Activated T-cell treated with anti-CD3 and anti-CD28 coated beads, Interleukin-2, amount 50 U/mL, for 72 hours (primary cell): ENCODE data around the gene TLR8. TPM values are rescaled to one million over a fixed set of nuclear protein-coding genes. Genes with fewer than 3 reads are reported as not detected.
A peak's percentile ranks its signal among the peaks of the same experiment; 100 is the strongest.
"Not testable (repeated sequence)": the region's sequence is repeated elsewhere in the genome, so short reads cannot be mapped to it uniquely, and the experiment has no call there.

ENCODE experiments used
- ATAC-seq, 2 donors: fragments of 150-1000 bp; cut with Tn5 transposase; replicated peaks in 1 of 2; 2 replicates each; pipeline ENCODE4 v1.10.0; 2021; ENCODE audit warnings: moderate library complexity in 2 of 2, mild to moderate bottlenecking in 1 of 2
- DNase-seq, 2 donors: peaks; one replicate each; pipeline ENCODE4 v3.0.0; 2021 to 2022; ENCODE audit warnings: mixed read lengths in 1 of 2
- H3K27ac Mint-ChIP-seq: one replicate; pipeline ENCODE4 v1.8.0; 2022; ENCODE audit warnings: mild to moderate bottlenecking, moderate library complexity, mixed read lengths
- H3K27me3 Mint-ChIP-seq: one replicate; pipeline ENCODE4 v1.8.0; 2022; ENCODE audit warnings: low read depth, mixed read lengths
- H3K36me3 Mint-ChIP-seq, 2 donors: one replicate each; pipeline ENCODE4 v1.8.0; 2022; ENCODE audit warnings: mixed read lengths in 2 of 2, mild to moderate bottlenecking in 1 of 2; ENCODE audit not compliant: insufficient read depth in 2 of 2
- H3K4me1 Mint-ChIP-seq: one replicate; pipeline ENCODE4 v1.8.0; 2022; ENCODE audit warnings: low read depth, mixed read lengths
- H3K4me3 Mint-ChIP-seq, 2 donors: one replicate each; pipeline ENCODE4 v1.8.0; 2022; ENCODE audit warnings: mild to moderate bottlenecking in 2 of 2, mixed read lengths in 2 of 2, moderate library complexity in 2 of 2
- H3K9me3 Mint-ChIP-seq, 2 donors: one replicate each; pipeline ENCODE4 v1.8.0; 2022; ENCODE audit warnings: mixed read lengths in 2 of 2
- total RNA-seq, 2 donors: library from RNA; stranded (reverse); gene quantifications; one replicate each; pipeline ENCODE4 v1.2.3, GENCODE V29; 2022

Gene TLR8
- total RNA-seq, 2 donors from 2014 or later = not detected

DNA sequence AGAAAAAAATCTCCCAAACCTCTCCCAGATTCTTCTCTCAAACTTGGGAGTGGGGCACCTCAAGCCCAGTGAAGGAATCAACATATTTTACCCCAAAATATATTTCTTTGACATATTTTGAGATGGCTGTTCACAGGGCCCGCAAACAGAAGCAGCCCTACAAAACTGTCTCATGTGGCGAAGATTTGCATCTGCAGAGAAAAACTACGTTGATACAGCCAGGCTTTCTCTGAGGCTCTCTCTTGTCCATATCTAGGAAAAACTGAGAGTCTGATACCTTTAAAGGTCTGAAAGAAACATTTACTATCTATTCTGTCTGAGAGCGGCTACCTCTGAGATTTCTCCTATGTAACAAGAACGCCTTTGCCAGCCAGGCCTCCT is 45.2 kb downstream of the TLR8 start:
- ATAC-seq (no peak), DNase-seq (no peak)
- H3K27me3 Mint-ChIP-seq = no peaks in the 10 kb centered on the region
- peaks cover 97% of the 10 kb centered on the region for H3K4me1 Mint-ChIP-seq
- H3K4me3 Mint-ChIP-seq = peak overlapping the region; percentile 84 to 90
- peak overlapping the region; percentile 97 for H3K27ac Mint-ChIP-seq
- H3K9me3 Mint-ChIP-seq = no peaks in the 10 kb centered on the region
- peaks cover 0 to 5% of the 10 kb centered on the region in 2 donors for H3K36me3 Mint-ChIP-seq

DNA sequence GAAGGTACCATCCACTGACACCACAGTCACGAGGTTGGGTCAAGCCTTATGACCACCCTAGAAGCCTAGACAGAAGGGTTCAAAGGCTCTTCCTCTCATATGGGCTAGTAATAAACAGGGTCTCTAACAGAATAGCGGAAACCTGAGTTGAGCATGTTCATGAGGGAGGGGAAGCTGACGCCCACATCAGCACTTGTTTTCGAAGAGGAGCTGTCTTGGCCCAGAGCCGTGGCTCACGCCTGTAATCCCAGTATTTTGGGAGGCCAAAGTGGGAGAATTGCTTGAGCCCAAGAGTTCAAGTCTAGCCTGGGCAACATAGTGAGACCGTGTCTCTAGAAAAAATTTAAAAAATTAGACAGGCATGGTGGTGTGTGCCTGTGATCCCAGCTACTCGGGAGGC is 47.0 kb downstream of the TLR8 start:
- no peak for ATAC-seq
- Mint-ChIP-seq H3K27me3 (no peaks in the 10 kb centered on the region), H3K4me3 (peak overlapping the region; percentile 65 to 77), H3K36me3 (peaks cover 0 to 5% of the 10 kb centered on the region in 2 donors), H3K4me1 (peaks cover 96% of the 10 kb centered on the region), H3K9me3 (no peaks in the 10 kb centered on the region), H3K27ac (peak overlapping the region; percentile 97)
- no peak for DNase-seq

DNA sequence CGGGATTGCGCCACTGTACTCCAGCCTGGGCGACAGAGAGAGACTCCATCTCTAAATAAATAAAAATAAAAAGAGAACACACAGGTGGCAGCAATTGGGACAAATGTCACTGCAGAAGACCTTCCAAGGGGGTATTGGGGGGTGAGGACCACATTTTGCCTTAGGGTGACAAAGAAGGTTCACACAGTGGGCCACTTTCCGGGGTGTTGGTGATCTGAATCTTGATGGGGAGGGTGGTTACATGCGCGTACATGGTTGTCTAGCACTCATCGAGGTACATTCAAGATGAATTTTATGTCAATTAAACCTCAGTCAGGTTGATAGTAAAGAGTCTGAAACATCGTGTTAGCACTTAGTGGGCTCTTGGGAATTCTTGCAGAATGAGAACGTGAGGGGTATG is 48.0 kb downstream of the TLR8 start:
- Mint-ChIP-seq H3K9me3 (no peaks in the 10 kb centered on the region), H3K36me3 (peaks cover 0 to 5% of the 10 kb centered on the region in 2 donors), H3K4me3 (peak overlapping the region; percentile 86 to 95), H3K27ac (peak overlapping the region; percentile 97), H3K27me3 (peaks cover 4% of the 10 kb centered on the region), H3K4me1 (peaks cover 92% of the 10 kb centered on the region)
- DNase-seq (no peak), ATAC-seq (no peak)

DNA sequence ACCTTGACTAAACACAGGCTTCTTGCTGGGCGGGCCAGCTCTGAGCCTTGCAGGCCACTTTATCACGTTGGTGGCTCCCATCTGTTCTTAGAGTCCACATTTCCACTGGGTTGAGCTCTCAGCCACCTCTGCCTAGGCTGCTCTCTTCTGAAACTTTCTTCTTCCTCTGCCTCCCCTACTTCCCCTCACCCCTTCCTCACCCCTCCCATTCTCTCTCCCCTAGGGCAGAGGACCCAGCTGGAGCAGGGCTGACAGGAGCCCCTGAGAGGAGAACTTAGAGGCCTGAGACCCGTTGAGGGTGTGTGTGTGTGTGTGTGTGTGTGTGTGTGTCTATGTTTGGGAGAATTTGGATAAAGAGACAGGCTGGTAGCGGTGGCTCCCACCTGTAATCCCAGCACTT is 48.6 kb downstream of the TLR8 start:
- H3K27me3 Mint-ChIP-seq = peaks cover 9% of the 10 kb centered on the region
- peaks cover 92% of the 10 kb centered on the region for H3K4me1 Mint-ChIP-seq
- no peak for DNase-seq

DNA sequence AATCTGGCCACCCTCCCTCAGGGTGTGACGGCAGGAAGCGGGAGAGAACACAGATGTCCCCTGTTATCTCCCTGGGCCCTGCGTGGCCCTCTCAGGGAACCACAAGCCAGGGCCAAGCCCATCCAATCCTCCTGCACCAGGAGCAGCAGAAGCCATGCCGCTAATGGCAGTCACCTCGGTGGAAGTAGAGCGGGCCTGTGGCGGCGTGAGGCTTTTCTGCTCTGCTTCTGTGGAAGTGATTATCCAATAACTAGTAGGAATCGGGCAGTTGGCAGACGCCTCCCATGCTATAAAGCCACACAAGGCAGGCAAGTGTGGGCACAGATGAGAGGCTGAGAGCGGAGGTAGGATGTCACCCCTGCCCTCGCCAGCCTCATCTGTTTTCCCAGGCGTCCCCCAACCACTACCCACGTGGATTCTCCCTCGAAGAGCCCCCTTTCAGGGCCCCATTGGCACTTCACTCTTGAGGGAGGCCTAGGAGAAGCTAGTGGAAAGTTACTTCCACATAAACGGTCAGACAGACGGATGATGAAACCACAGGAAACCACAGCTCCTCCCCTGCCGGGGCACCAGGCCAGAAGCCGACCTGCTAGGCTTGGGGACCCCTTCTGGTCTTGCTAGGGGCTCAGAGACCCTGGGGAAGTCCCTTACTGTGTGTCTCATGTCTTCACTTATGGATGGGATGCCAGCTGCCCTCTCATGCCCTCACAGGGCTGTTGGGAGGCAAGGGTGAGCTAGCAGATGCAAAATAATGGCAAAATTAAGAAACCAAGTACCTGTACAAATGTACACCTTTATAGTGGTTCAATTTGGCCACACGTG is 49.7 kb downstream of the TLR8 start:
- DNase-seq = peak; percentile 80 to 84
- Mint-ChIP-seq H3K27ac (peak overlapping the region; percentile 99), H3K9me3 (no peaks in the 10 kb centered on the region), H3K4me1 (peaks cover 92% of the 10 kb centered on the region), H3K36me3 (peaks cover 0 to 5% of the 10 kb centered on the region in 2 donors), H3K27me3 (peaks cover 10% of the 10 kb centered on the region), H3K4me3 (peak overlapping the region; percentile 86 to 95)
- ATAC-seq = peak; percentile 62

More for the DNA sequence above, 48.6 kb downstream of the TLR8 start:
- H3K4me3 Mint-ChIP-seq = peak overlapping the region; percentile 86 to 95
- no peak for ATAC-seq
- peak overlapping the region; percentile 91 for H3K27ac Mint-ChIP-seq
- H3K9me3 Mint-ChIP-seq = no peaks in the 10 kb centered on the region
- H3K36me3 Mint-ChIP-seq = peaks cover 0 to 5% of the 10 kb centered on the region in 2 donors

DNA sequence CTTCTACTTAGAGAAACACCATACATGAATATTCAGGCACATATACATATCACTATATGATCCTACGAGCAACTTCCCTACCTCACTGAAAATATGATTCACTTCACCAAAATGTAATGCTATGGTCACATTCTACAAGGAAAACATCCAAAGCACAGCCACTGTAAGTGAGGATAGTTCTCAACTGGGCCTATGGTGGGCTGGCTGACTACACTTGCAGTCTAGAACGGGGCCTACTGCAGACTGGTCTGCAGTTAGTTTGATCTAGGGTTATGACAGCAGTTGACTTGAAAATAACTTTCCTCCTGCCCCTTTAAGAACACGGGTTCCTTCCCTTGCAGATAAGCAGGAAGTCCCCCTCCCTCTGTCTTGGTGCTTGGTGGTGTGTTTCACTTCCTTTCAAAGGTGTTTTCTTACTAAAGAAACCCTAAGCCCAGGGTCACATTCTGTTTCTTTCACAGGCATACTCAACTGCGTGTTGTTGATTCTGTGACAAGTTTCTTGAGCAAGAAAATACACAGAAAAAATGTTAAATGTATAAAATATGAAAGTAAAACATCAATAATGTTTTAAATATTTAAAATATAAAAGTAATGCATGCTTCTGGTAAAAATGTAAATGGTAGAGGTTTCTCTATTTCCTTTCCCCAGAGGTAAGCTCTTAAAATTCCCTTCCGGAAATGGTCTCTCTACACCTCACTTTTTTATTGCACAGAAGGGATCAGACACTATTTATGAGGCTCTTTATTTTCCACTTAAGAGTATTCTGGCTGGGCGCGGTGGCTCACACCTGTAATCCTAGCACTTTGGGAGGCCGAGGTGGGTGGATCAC is 50.5 kb downstream of the TLR8 start:
- H3K27ac Mint-ChIP-seq = peak overlapping the region; percentile 99
- peaks cover 0 to 4% of the 10 kb centered on the region in 2 donors for H3K9me3 Mint-ChIP-seq
- H3K4me1 Mint-ChIP-seq = peaks cover 92% of the 10 kb centered on the region
- H3K27me3 Mint-ChIP-seq = peaks cover 19% of the 10 kb centered on the region
- peaks cover 2 to 5% of the 10 kb centered on the region in 2 donors for H3K36me3 Mint-ChIP-seq
- ATAC-seq = peak; percentile 74 to 80
- peak; percentile 50 to 76 for DNase-seq
- H3K4me3 Mint-ChIP-seq = peak overlapping the region; percentile 86 to 95

DNA sequence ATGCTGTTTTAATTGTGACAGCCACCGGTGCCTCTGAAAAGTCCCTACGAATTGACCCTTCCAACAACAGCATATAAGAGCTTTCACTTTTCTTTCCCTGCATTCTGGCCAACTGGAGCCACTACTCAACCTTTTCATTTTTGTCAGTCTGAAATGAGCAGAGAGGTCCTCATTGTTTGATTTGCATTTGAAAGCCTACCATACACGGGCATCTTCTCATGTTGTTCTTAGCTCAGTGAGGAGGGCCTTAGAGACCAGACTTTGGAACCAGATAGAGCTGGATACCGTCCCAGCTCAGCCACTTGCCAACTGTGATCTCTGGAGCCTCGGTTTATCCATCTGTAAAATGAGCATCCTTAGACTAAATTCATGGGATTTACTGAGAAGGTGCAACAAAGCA is 51.6 kb downstream of the TLR8 start:
- H3K27ac Mint-ChIP-seq = peak overlapping the region; percentile 99
- H3K4me1 Mint-ChIP-seq = peaks cover 87% of the 10 kb centered on the region
- peaks cover 24% of the 10 kb centered on the region for H3K27me3 Mint-ChIP-seq
- ATAC-seq (no peak), DNase-seq (no peak)
- peaks cover 4 to 9% of the 10 kb centered on the region in 2 donors for H3K36me3 Mint-ChIP-seq
- peak overlapping the region; percentile 74 to 94 for H3K4me3 Mint-ChIP-seq
- H3K9me3 Mint-ChIP-seq = peaks cover 0 to 7% of the 10 kb centered on the region in 2 donors

DNA sequence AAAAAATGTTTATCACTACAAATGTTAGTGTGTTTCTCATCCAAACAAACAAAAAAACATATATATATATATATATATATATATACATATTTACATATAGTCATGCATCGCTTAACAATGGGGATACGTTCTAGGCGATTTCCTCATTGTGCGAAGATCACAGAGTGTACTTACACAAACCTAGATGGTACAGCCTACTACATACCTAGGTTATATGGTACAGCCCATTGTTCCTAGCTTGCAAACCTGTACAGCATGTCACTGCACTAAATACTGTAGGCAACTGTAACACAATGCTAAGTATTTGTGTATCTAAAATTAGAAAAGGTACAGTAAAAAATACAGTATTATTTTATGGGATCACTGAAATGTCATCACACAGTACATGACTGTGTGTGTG is 52.0 kb downstream of the TLR8 start:
- peaks cover 4 to 9% of the 10 kb centered on the region in 2 donors for H3K36me3 Mint-ChIP-seq
- peaks cover 0 to 7% of the 10 kb centered on the region in 2 donors for H3K9me3 Mint-ChIP-seq
- DNase-seq = no peak
- H3K27ac Mint-ChIP-seq = peak overlapping the region; percentile 99
- ATAC-seq = no peak
- peak overlapping the region; percentile 74 to 94 for H3K4me3 Mint-ChIP-seq
- H3K27me3 Mint-ChIP-seq = peaks cover 24% of the 10 kb centered on the region
- peaks cover 83% of the 10 kb centered on the region for H3K4me1 Mint-ChIP-seq

DNA sequence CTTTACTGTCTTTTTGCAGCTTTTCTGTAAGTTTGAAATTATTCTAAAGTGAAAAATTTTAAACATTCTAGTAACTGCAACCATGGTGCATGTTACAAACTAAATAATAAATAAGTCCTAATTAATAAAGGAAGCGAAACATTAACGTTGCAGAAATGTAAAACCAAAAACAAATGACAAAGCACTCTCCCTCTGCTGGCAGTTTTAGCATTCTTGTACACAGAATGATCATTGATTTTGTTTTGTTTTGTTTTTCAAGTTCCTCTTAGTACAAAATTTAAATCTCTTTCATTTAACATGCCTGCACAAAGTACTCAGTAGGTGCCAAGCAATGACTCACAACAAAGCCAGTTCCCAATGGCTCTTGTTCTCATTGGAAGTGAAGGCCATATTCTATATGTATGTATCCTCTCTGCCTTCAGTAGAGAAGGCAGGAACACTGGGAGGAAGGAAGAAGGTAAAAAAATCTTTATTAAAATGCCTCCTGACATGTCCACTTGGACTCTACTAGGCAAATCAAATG is 54.8 kb downstream of the TLR8 start:
- peaks cover 24% of the 10 kb centered on the region for H3K27me3 Mint-ChIP-seq
- peaks cover 66% of the 10 kb centered on the region for H3K4me1 Mint-ChIP-seq
- peaks cover 0 to 7% of the 10 kb centered on the region in 2 donors for H3K9me3 Mint-ChIP-seq
- H3K4me3 Mint-ChIP-seq = peak overlapping the region; percentile 20 to 31
- H3K27ac Mint-ChIP-seq = peak overlapping the region; percentile 66
- ATAC-seq (no peak), DNase-seq (no peak)
- H3K36me3 Mint-ChIP-seq = peaks cover 3 to 4% of the 10 kb centered on the region in 2 donors

DNA sequence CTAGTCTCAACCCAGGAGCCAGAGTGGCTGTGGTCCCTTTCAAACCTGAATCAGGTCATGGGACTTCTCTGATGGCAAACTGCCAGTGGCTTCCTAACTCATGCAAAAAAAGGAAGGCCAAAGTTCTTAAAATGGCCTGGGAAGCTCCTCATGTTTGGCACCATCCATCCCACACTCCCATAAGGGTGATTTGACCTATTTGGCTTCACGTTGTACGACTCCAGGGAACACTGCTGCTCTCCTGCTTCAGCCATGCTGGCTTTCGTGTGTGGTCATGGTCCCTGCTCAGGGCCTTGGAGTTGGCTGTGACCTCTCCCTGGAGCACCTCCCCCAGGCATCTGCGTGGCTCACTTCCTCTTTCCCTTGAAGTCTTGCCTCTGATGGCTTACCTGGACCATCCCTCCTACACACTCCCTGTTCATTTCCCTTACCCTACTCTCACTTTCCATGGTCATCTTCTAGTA is 55.7 kb downstream of the TLR8 start:
- H3K27ac Mint-ChIP-seq = peak overlapping the region; percentile 66
- ATAC-seq (no peak), DNase-seq (no peak)
- H3K36me3 Mint-ChIP-seq = peaks cover 3 to 4% of the 10 kb centered on the region in 2 donors
- H3K9me3 Mint-ChIP-seq = peaks cover 0 to 7% of the 10 kb centered on the region in 2 donors
- peaks cover 66% of the 10 kb centered on the region for H3K4me1 Mint-ChIP-seq
- H3K27me3 Mint-ChIP-seq = peaks cover 24% of the 10 kb centered on the region
- peak overlapping the region in 1 of 2 donors; percentile 31 for H3K4me3 Mint-ChIP-seq

DNA sequence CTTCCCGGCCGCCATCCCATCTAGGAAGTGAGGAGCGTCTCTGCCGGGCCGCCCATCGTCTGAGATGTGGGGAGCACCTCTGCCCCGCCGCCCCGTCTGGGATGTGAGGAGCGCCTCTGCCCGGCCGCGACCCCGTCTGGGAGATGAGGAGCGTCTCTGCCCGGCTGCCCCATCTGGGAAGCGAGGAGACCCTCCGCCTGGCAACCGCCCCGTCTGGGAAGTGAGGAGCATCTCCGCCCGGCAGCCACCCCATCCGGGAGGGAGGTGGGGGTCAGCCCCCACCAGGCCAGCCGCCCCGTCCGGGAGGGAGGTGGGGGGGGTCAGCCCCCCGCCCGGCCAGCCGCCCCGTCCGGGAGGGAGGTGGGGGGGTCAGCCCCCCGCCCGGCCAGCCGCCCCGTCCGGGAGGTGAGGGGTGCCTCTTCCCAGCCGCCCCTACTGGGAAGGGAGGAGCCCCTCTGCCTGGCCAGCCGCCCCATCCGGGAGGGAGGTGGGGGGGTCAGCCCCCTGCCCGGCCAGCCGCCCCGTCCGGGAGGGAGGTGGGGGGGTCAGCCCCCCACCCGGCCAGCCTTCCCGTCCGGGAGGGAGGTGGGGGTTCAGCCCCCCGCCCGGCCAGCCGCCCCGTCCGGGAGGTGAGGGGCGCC is 56.9 kb downstream of the TLR8 start:
- H3K36me3 Mint-ChIP-seq, H3K4me3 Mint-ChIP-seq, H3K9me3 Mint-ChIP-seq, ATAC-seq, DNase-seq, H3K27ac Mint-ChIP-seq: not testable (repeated sequence)
- Mint-ChIP-seq H3K4me1 (peaks cover 64% of the 10 kb centered on the region), H3K27me3 (peaks cover 24% of the 10 kb centered on the region)

DNA sequence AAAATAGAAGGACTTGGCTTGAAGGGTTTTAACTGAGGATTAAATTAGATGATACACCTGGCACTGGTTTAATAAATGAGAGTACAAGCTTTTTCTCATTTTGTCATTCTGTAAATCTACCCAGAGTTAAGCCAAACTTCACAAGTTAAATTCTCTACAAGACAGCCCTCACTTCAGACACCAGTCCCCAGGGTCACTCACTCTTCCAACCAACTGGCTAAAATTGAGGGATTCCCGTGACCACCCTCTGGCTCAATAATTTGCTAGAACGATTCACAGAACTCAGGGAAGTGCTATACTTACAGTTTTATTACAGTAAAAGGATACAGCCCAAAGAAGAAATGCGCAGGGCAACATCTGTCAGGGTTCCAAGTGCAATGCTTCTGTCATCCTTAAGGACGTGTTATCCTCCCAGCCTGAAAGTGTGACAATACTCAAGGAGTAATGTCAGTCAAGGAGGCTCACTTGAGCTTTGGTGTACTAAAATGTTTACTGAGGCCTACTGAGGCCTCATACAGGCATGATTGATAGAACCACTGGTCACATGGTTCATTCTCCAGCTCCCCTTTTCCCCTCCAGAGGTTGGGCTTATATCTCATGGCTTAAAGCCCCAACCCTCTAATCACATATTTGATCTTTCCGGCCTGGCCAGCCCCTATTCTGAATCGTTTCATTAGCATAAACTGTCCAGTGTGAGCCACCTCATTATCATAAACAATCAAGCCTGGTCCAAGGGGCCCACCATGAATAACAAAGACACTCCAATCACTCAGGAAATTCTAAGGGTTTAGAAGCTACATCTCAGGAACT is 58.9 kb downstream of the TLR8 start:
- peaks cover 4 to 5% of the 10 kb centered on the region in 2 donors for H3K36me3 Mint-ChIP-seq
- H3K4me3 Mint-ChIP-seq = peak overlapping the region in 1 of 2 donors; percentile 61
- peaks cover 68% of the 10 kb centered on the region for H3K4me1 Mint-ChIP-seq
- no peak for ATAC-seq
- no peak for DNase-seq
- H3K9me3 Mint-ChIP-seq = peaks cover 0 to 7% of the 10 kb centered on the region in 2 donors
- peaks cover 14% of the 10 kb centered on the region for H3K27me3 Mint-ChIP-seq
- peak overlapping the region; percentile 93 for H3K27ac Mint-ChIP-seq
